ENCODE results near the gene PPM1E.

- TF ChIP-seq, protein P1, sequence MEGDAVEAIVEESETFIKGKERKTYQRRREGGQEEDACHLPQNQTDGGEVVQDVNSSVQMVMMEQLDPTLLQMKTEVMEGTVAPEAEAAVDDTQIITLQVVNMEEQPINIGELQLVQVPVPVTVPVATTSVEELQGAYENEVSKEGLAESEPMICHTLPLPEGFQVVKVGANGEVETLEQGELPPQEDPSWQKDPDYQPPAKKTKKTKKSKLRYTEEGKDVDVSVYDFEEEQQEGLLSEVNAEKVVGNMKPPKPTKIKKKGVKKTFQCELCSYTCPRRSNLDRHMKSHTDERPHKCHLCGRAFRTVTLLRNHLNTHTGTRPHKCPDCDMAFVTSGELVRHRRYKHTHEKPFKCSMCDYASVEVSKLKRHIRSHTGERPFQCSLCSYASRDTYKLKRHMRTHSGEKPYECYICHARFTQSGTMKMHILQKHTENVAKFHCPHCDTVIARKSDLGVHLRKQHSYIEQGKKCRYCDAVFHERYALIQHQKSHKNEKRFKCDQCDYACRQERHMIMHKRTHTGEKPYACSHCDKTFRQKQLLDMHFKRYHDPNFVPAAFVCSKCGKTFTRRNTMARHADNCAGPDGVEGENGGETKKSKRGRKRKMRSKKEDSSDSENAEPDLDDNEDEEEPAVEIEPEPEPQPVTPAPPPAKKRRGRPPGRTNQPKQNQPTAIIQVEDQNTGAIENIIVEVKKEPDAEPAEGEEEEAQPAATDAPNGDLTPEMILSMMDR (IDR thresholded peaks at IDR 0.05), result no peak
- no peak for TF ChIP-seq POLR2A (IDR thresholded peaks at IDR 0.05)
Measured at GRCh38 chr17:58947411-58947810, 191.8 kb downstream of the PPM1E start.

Measured in esophagus squamous epithelium (tissue), 4 donors.